Osteocyte (in vitro differentiated cells): ENCODE measurements around the gene EXOC6B. TPM values are rescaled to one million over a fixed set of nuclear protein-coding genes. Genes with fewer than 3 reads are reported as not detected.

Experiments
- DNase-seq: peaks from one replicate; pipeline ENCODE4 v3.0.0; 2021; ENCODE audit warnings: mixed read lengths; ENCODE audit not compliant: unreplicated experiment; ENCODE audit errors: extremely low spot score
- H3K27ac Mint-ChIP-seq: one replicate; pipeline ENCODE4 v1.8.0; 2021; ENCODE audit warnings: mild to moderate bottlenecking, mixed read lengths; ENCODE audit not compliant: unreplicated experiment
- H3K27me3 Mint-ChIP-seq: one replicate; pipeline ENCODE4 v1.8.0; 2021; ENCODE audit warnings: mixed read lengths; ENCODE audit not compliant: unreplicated experiment
- H3K36me3 Mint-ChIP-seq: one replicate; pipeline ENCODE4 v1.8.0; 2021; ENCODE audit warnings: mixed read lengths; ENCODE audit not compliant: unreplicated experiment
- H3K4me1 Mint-ChIP-seq: one replicate; pipeline ENCODE4 v1.8.0; 2021; ENCODE audit warnings: mixed read lengths; ENCODE audit not compliant: unreplicated experiment
- H3K4me3 Mint-ChIP-seq: one replicate; pipeline ENCODE4 v1.8.0; 2021; ENCODE audit warnings: mild to moderate bottlenecking, moderate library complexity, mixed read lengths; ENCODE audit not compliant: unreplicated experiment
- H3K9me3 Mint-ChIP-seq: one replicate; pipeline ENCODE4 v1.8.0; 2021; ENCODE audit warnings: mixed read lengths; ENCODE audit not compliant: unreplicated experiment
- total RNA-seq: library from RNA; stranded (reverse); gene quantifications from 2 replicates; pipeline ENCODE4 v1.2.1, GENCODE V29; 2021
- TF ChIP-seq, protein P1 (sequence below): fragments of 200-600 bp; sonication (generic); IDR thresholded peaks from 2 replicates; pipeline ENCODE4 v1.5.0; 2021; ENCODE audit warnings: antibody characterized with exemption, mild to moderate bottlenecking, moderate library complexity

Gene EXOC6B
- total RNA-seq, 1 donor from 2014 or later, result 33.8 TPM

GRCh38 chr2:72341639-72342038 is 484.2 kb downstream of the EXOC6B start:
- Mint-ChIP-seq H3K27me3 (no peaks in the 10 kb centered on the region), H3K4me1 (no peaks in the 10 kb centered on the region), H3K4me3 (no peak overlapping the region), H3K27ac (no peak overlapping the region), H3K36me3 (peaks cover 11% of the 10 kb centered on the region), H3K9me3 (peaks cover 12% of the 10 kb centered on the region)
- TF ChIP-seq, protein P1, sequence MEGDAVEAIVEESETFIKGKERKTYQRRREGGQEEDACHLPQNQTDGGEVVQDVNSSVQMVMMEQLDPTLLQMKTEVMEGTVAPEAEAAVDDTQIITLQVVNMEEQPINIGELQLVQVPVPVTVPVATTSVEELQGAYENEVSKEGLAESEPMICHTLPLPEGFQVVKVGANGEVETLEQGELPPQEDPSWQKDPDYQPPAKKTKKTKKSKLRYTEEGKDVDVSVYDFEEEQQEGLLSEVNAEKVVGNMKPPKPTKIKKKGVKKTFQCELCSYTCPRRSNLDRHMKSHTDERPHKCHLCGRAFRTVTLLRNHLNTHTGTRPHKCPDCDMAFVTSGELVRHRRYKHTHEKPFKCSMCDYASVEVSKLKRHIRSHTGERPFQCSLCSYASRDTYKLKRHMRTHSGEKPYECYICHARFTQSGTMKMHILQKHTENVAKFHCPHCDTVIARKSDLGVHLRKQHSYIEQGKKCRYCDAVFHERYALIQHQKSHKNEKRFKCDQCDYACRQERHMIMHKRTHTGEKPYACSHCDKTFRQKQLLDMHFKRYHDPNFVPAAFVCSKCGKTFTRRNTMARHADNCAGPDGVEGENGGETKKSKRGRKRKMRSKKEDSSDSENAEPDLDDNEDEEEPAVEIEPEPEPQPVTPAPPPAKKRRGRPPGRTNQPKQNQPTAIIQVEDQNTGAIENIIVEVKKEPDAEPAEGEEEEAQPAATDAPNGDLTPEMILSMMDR, result no peak
- DNase-seq, result no peak

GRCh38 chr2:72340665-72341064 is 485.2 kb downstream of the EXOC6B start:
- no peaks in the 10 kb centered on the region for H3K27me3 Mint-ChIP-seq
- no peak overlapping the region for H3K27ac Mint-ChIP-seq
- TF ChIP-seq, protein P1, result no peak
- H3K4me3 Mint-ChIP-seq, result no peak overlapping the region
- peaks cover 11% of the 10 kb centered on the region for H3K36me3 Mint-ChIP-seq
- DNase-seq, result no peak
- H3K9me3 Mint-ChIP-seq, result peaks cover 12% of the 10 kb centered on the region
- H3K4me1 Mint-ChIP-seq, result no peaks in the 10 kb centered on the region

DNA sequence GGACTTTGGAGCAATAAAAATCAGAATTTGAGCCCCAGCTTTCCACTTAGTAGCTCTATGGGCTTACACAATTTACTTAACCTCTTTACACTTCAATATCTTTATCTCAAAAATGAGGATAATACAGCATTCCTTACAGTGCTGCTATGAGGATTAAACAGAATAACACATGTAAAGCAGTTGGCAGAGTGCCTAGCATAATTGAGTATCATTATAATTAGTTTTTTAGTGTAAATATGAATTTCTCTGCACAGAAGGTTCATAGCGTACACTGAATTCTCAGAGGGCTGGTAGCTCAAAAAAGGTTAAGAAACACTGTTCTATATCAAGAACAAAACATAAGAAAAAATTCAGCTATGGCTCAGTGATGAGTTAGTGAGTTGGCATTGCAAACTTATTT is 487.8 kb downstream of the EXOC6B start:
- Mint-ChIP-seq H3K36me3 (peaks cover 2% of the 10 kb centered on the region), H3K9me3 (no peaks in the 10 kb centered on the region), H3K4me1 (no peaks in the 10 kb centered on the region), H3K27me3 (no peaks in the 10 kb centered on the region), H3K4me3 (no peak overlapping the region), H3K27ac (no peak overlapping the region)
- TF ChIP-seq, protein P1, result no peak
- no peak for DNase-seq

DNA sequence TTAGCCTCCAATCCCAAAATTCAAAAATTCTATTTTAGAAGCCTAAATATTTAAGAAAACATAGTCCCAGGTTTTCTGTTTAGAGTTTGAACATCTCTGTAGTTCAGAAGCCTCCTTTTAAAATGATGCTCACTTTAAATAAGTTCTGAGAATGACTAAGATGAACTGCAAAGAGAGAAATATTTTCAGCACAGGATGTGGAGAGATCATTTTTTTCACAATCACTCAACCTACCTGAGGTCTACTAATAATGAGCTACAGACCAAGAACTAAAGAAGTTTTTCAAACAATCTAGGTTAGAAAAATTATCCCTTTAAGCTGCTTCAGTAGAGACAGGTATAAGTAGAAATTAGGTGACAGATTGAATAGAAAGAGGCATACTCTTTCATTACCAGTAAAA is 493.1 kb downstream of the EXOC6B start:
- no peak for DNase-seq
- no peaks in the 10 kb centered on the region for H3K9me3 Mint-ChIP-seq
- H3K36me3 Mint-ChIP-seq, result no peaks in the 10 kb centered on the region
- no peak overlapping the region for H3K4me3 Mint-ChIP-seq
- no peak overlapping the region for H3K27ac Mint-ChIP-seq
- no peaks in the 10 kb centered on the region for H3K27me3 Mint-ChIP-seq
- TF ChIP-seq, protein P1, result no peak
- H3K4me1 Mint-ChIP-seq, result no peaks in the 10 kb centered on the region

DNA sequence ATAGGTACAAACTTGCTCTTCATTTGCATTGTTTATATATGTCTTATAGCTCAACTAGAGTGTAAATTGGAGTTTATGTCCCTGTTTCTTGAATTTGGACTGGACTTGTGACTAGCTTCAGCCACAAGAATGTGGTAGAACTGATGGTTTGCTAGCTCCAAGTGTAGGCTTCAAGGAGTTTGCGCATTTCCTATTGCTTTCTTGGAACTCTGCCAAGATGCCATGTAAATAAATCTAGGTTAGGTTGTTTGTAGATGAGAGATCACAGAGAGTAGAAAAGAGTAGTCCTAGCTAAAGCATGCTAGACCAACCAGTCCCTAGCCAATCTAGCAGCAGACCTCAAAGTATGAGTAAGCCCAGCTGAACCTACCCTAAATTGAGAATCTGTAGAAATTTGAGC is 495.2 kb downstream of the EXOC6B start:
- DNase-seq, result no peak
- no peaks in the 10 kb centered on the region for H3K9me3 Mint-ChIP-seq
- TF ChIP-seq, protein P1, result no peak
- peaks cover under 1% of the 10 kb centered on the region for H3K36me3 Mint-ChIP-seq
- H3K27me3 Mint-ChIP-seq, result no peaks in the 10 kb centered on the region
- no peak overlapping the region for H3K27ac Mint-ChIP-seq
- no peak overlapping the region for H3K4me3 Mint-ChIP-seq
- H3K4me1 Mint-ChIP-seq, result no peaks in the 10 kb centered on the region
